Liver (tissue), 3 donors: ENCODE measurements around the gene ADGRA1.

Experiments used
- ATF3 ChIP-seq: IDR thresholded peaks from 2 replicates; pipeline ENCODE4 v1.6.1; 2016; ENCODE audit warnings: antibody characterized with exemption
- CTCF ChIP-seq: fragments of 150-350 bp; IDR thresholded peaks from 2 replicates; pipeline ENCODE4 v1.5.1; 2017; ENCODE audit warnings: improper control_type of control experiment, low read depth, low read length; ENCODE audit not compliant: missing input control
- GABPA ChIP-seq, 2 donors: IDR thresholded peaks in 1 of 2; conservative IDR thresholded peaks in 1 of 2; 2 replicates each; pipeline ENCODE4 v1.6.1; 2016; ENCODE audit warnings: antibody characterized with exemption in 2 of 2, mild to moderate bottlenecking in 1 of 2, moderate library complexity in 1 of 2
- RAD21 ChIP-seq, 2 donors: IDR thresholded peaks; 2 replicates each; pipeline ENCODE4 v1.6.1; 2016; ENCODE audit warnings: antibody characterized with exemption in 2 of 2, mild to moderate bottlenecking in 2 of 2
- TAF1 ChIP-seq: conservative IDR thresholded peaks from 2 replicates; pipeline ENCODE4 v1.6.1; 2016; ENCODE audit warnings: antibody characterized with exemption, mild to moderate bottlenecking
- YY1 ChIP-seq: IDR thresholded peaks from 2 replicates; pipeline ENCODE4 v1.6.1; 2016; ENCODE audit warnings: antibody characterized with exemption, mild to moderate bottlenecking
- ZBTB33 ChIP-seq: IDR thresholded peaks from 2 replicates; pipeline ENCODE4 v1.6.1; 2016; ENCODE audit warnings: antibody characterized with exemption
- donor health status: healthy.
- donor health status: healthy.

GRCh38 chr10:133101416-133101810, 13.7 kb downstream of the ADGRA1 start:
- no peak for TF ChIP-seq CTCF
- no peak for TF ChIP-seq RAD21 (IDR thresholded peaks at IDR 0.05)
- no peak for TF ChIP-seq ATF3
- TF ChIP-seq ZBTB33 = no peak
- TF ChIP-seq YY1 = no peak
- TF ChIP-seq GABPA (IDR thresholded peaks at IDR 0.05 in 1 of 2, conservative IDR thresholded peaks at IDR 0.05 in 1 of 2) = no peak
- no peak for TF ChIP-seq TAF1
